DND-41 (cell line): ENCODE measurements around the gene ANKS4B.

Experiments used
- ATAC-seq: fragments of 200-7000 bp; cut with Tn5 transposase; 3 replicates; pipeline ENCODE4 v1.9.1; 2021; ENCODE audit warnings: low read depth; ENCODE audit not compliant: insufficient read depth
- DNase-seq: peaks from one replicate; pipeline ENCODE4 v3.0.0-alpha.2; 2020
- H2AFZ ChIP-seq: 2 replicates; pipeline ENCODE4 v1.6.0; 2012; ENCODE audit warnings: low read depth, low read length
- H3K27ac ChIP-seq: 2 replicates; pipeline ENCODE4 v1.5.1; 2012; ENCODE audit warnings: low read length, inconsistent platforms
- H3K27me3 ChIP-seq: fragments of 200-600 bp; sonication (generic); 2 replicates; pipeline ENCODE4 v1.6.0; 2012; ENCODE audit warnings: low read length, mild to moderate bottlenecking, inconsistent platforms; ENCODE audit not compliant: insufficient read depth, poor library complexity
- H3K36me3 ChIP-seq: 2 replicates; pipeline ENCODE4 v1.5.1; 2012; ENCODE audit warnings: low read length, inconsistent platforms; ENCODE audit not compliant: insufficient read depth
- H3K4me1 ChIP-seq: 2 replicates; pipeline ENCODE4 v1.5.1; 2012; ENCODE audit warnings: mild to moderate bottlenecking, low read length; ENCODE audit not compliant: insufficient read depth
- H3K4me2 ChIP-seq: 2 replicates; pipeline ENCODE4 v1.6.0; 2012; ENCODE audit warnings: mild to moderate bottlenecking, moderate library complexity, low read length, inconsistent platforms; ENCODE audit not compliant: insufficient read depth
- H3K4me3 ChIP-seq, 2 experiments: fragments of 200-600 bp in 1 of 2; shearing (Covaris generic) in 1 of 2; 2 replicates each; pipeline ENCODE4 v1.5.1; 2012 to 2016; ENCODE audit warnings: inconsistent platforms in 2 of 2, low read length in 2 of 2, mild to moderate bottlenecking in 2 of 2, low read depth in 1 of 2, moderate library complexity in 1 of 2
- H3K79me2 ChIP-seq: 2 replicates; pipeline ENCODE4 v1.6.0; 2012; ENCODE audit warnings: low read length, inconsistent platforms; ENCODE audit not compliant: insufficient read depth
- H3K9ac ChIP-seq: 2 replicates; pipeline ENCODE4 v1.6.0; 2012; ENCODE audit warnings: low read depth, mild to moderate bottlenecking, inconsistent platforms, low read length, moderate library complexity
- H3K9me3 ChIP-seq: 2 replicates; pipeline ENCODE4 v1.5.1; 2012; ENCODE audit warnings: low read length, moderate library complexity, mild to moderate bottlenecking, inconsistent platforms; ENCODE audit not compliant: insufficient read depth, severe bottlenecking
- H4K20me1 ChIP-seq: 2 replicates; pipeline ENCODE4 v1.6.0; 2012; ENCODE audit warnings: low read length; ENCODE audit not compliant: insufficient read depth
- CTCF ChIP-seq: IDR thresholded peaks from 2 replicates; pipeline ENCODE4 v1.5.1; 2012; ENCODE audit warnings: borderline replicate concordance, low read length, moderate library complexity, mild to moderate bottlenecking; ENCODE audit not compliant: poor library complexity, severe bottlenecking; ENCODE audit errors: extremely low read depth
- EZH2 ChIP-seq: IDR thresholded peaks from 3 replicates; pipeline ENCODE4 v1.6.1; 2012; ENCODE audit warnings: borderline replicate concordance, low read depth, mild to moderate bottlenecking, moderate library complexity, low read length, inconsistent platforms; ENCODE audit not compliant: severe bottlenecking

The ANKS4B gene

GRCh38 chr16:21302454-21302853 is 69.0 kb downstream of the ANKS4B start:
- Histone ChIP-seq H3K36me3 (no peaks in the 10 kb centered on the region), H4K20me1 (no peaks in the 10 kb centered on the region), H3K9me3 (no peaks in the 10 kb centered on the region), H3K27me3 (no peaks in the 10 kb centered on the region), H3K4me3 (peak overlapping the region in 1 of 2 experiments; percentile 85; a peak in 2 of 4 replicates), H3K79me2 (no peaks in the 10 kb centered on the region), H3K4me2 (peak overlapping the region; percentile 96), H3K27ac (no peak overlapping the region), H2AFZ (peak overlapping the region; percentile 90), H3K9ac (peak overlapping the region; percentile 63), H3K4me1 (peaks cover 26% of the 10 kb centered on the region)
- ATAC-seq = no peak
- TF ChIP-seq EZH2 (no peak), CTCF (no peak)
- no peak for DNase-seq

GRCh38 chr16:21302898-21303528 is 69.5 kb downstream of the ANKS4B start:
- ATAC-seq = no peak
- no peak overlapping the region for H3K9ac ChIP-seq
- DNase-seq = no peak

More at GRCh38 chr16:21302898-21303528, 69.5 kb downstream of the ANKS4B start:
- Histone ChIP-seq H3K79me2 (no peaks in the 10 kb centered on the region), H3K4me3 (no peak overlapping the region), H3K36me3 (no peaks in the 10 kb centered on the region), H3K4me1 (peaks cover 26% of the 10 kb centered on the region), H4K20me1 (no peaks in the 10 kb centered on the region), H2AFZ (no peak overlapping the region), H3K4me2 (no peak overlapping the region), H3K27ac (no peak overlapping the region), H3K9me3 (no peaks in the 10 kb centered on the region), H3K27me3 (no peaks in the 10 kb centered on the region)
- TF ChIP-seq CTCF (no peak), EZH2 (no peak)
